KMS-11 (cell line): ENCODE measurements around the gene EFCAB10.

Source experiments
- H2AFZ ChIP-seq: fragments of 200-600 bp; sonication (generic); 2 replicates; pipeline ENCODE4 v1.6.1; 2016; ENCODE audit warnings: antibody characterized with exemption, mixed run types, low read depth
- H3K27ac ChIP-seq: fragments of 200-600 bp; sonication (generic); 2 replicates; pipeline ENCODE4 v1.6.1; 2016; ENCODE audit warnings: mild to moderate bottlenecking, mixed run types
- H3K27me3 ChIP-seq: fragments of 200-600 bp; sonication (generic); 2 replicates; pipeline ENCODE4 v1.6.1; 2017; ENCODE audit warnings: mild to moderate bottlenecking, low read depth, mixed run types, moderate library complexity; ENCODE audit not compliant: insufficient read depth
- H3K36me3 ChIP-seq: fragments of 200-600 bp; sonication (generic); 2 replicates; pipeline ENCODE4 v1.6.1; 2017; ENCODE audit warnings: mild to moderate bottlenecking, mixed run types; ENCODE audit not compliant: insufficient read depth
- H3K4me1 ChIP-seq: fragments of 200-600 bp; sonication (generic); 2 replicates; pipeline ENCODE4 v1.6.1; 2016; ENCODE audit warnings: mild to moderate bottlenecking, low read depth, mixed run types; ENCODE audit not compliant: poor library complexity, severe bottlenecking
- H3K4me2 ChIP-seq: fragments of 200-600 bp; sonication (generic); 2 replicates; pipeline ENCODE4 v1.7.0; 2016; ENCODE audit warnings: mild to moderate bottlenecking, mixed run types
- H3K4me3 ChIP-seq: fragments of 200-600 bp; sonication (generic); IDR thresholded peaks from 2 replicates; pipeline ENCODE4 v1.6.1; 2017; ENCODE audit warnings: low read depth, low read length, mixed read lengths; ENCODE audit not compliant: insufficient read depth
- H3K79me2 ChIP-seq: fragments of 200-600 bp; sonication (generic); 2 replicates; pipeline ENCODE4 v1.6.1; 2016; ENCODE audit warnings: low read depth, mixed run types; ENCODE audit not compliant: insufficient read depth
- H3K9ac ChIP-seq: fragments of 200-600 bp; sonication (generic); 2 replicates; pipeline ENCODE4 v1.6.1; 2016; ENCODE audit warnings: mild to moderate bottlenecking, mixed run types
- H4K20me1 ChIP-seq: fragments of 200-600 bp; sonication (generic); 2 replicates; pipeline ENCODE4 v1.6.1; 2016; ENCODE audit warnings: mild to moderate bottlenecking, mixed run types; ENCODE audit not compliant: insufficient read depth
- TF ChIP-seq, protein P1 (sequence below): fragments of 200-600 bp; sonication (generic); conservative IDR thresholded peaks from 2 replicates; pipeline ENCODE4 v1.6.1; 2017; ENCODE audit warnings: low read depth, mild to moderate bottlenecking, antibody characterized with exemption, low read length, moderate library complexity, mixed read lengths

EFCAB10 gene

DNA sequence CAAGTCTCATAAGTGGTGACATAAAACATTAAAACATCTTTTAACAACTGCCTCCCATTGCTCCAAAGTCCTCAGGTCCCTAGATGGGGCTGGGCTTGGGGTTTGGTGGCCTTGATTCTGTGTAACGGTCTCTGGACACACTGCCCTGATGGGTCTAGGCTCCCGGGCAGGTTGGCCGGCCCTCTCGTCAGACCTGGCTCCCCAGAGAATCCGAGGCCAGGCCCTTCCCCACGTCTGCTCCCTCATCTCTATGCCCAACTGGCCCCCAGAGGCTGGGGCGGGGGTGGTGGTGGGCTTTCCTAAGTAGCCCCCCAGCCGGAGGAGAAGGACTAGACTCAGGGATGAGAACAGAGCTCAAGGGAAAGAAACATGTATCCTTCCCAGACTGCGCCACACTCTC lies 31.5 kb upstream of the EFCAB10 start:
- Histone ChIP-seq H3K4me2 (no peak overlapping the region), H2AFZ (no peak overlapping the region), H3K27me3 (no peaks in the 10 kb centered on the region), H3K4me3 (no peak overlapping the region), H3K36me3 (no peaks in the 10 kb centered on the region), H4K20me1 (no peaks in the 10 kb centered on the region), H3K79me2 (no peaks in the 10 kb centered on the region), H3K27ac (no peak overlapping the region), H3K4me1 (peaks cover 7% of the 10 kb centered on the region), H3K9ac (no peak overlapping the region)
- TF ChIP-seq, protein P1, sequence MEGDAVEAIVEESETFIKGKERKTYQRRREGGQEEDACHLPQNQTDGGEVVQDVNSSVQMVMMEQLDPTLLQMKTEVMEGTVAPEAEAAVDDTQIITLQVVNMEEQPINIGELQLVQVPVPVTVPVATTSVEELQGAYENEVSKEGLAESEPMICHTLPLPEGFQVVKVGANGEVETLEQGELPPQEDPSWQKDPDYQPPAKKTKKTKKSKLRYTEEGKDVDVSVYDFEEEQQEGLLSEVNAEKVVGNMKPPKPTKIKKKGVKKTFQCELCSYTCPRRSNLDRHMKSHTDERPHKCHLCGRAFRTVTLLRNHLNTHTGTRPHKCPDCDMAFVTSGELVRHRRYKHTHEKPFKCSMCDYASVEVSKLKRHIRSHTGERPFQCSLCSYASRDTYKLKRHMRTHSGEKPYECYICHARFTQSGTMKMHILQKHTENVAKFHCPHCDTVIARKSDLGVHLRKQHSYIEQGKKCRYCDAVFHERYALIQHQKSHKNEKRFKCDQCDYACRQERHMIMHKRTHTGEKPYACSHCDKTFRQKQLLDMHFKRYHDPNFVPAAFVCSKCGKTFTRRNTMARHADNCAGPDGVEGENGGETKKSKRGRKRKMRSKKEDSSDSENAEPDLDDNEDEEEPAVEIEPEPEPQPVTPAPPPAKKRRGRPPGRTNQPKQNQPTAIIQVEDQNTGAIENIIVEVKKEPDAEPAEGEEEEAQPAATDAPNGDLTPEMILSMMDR: no peak

DNA sequence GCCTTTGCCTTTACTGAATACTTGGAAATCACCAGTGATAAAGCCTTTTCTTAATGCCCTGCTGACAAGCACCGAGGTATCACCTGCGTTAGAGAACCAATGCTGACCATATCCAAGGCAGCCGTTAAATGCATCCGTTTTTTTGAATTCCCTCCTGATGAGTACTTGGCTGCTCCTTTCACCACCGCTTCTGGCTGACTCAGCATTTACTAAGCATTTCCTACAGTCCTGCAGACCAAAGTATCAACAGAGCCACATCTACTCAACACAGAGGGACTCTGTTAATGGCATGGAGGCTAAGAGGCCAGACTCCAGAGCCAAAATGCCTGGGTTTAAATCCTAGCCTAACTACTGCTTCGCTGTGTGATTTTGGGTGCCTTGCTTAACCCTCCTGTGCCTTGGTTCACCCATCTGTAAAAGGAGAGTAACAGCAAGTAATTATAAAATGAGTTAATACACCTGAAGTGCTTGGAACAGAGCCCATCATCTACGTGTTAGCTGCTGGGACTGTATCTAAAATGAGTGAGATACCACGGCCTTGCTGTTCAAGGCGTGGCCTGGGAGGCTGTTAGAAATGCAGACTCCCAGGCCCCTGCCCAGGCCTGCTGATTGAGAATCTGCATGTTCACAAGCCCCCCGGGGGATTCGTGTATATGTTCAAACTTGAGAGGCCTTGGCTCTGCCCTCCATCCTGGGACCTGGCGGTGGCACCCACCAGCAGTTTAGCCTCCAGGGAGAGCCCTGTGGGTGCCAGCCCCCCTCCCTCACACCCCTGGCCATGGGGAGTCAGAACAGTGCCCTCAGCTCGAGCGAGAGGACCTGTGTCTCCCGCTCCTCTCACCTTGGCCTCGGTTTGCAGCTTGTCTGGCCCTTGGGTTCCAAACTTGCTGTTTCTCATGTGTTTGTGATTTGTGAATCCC lies 30.8 kb upstream of the EFCAB10 start:
- no peaks in the 10 kb centered on the region for H3K36me3 ChIP-seq
- H3K4me1 ChIP-seq: peaks cover under 1% of the 10 kb centered on the region
- no peak overlapping the region for H3K27ac ChIP-seq

DNA sequence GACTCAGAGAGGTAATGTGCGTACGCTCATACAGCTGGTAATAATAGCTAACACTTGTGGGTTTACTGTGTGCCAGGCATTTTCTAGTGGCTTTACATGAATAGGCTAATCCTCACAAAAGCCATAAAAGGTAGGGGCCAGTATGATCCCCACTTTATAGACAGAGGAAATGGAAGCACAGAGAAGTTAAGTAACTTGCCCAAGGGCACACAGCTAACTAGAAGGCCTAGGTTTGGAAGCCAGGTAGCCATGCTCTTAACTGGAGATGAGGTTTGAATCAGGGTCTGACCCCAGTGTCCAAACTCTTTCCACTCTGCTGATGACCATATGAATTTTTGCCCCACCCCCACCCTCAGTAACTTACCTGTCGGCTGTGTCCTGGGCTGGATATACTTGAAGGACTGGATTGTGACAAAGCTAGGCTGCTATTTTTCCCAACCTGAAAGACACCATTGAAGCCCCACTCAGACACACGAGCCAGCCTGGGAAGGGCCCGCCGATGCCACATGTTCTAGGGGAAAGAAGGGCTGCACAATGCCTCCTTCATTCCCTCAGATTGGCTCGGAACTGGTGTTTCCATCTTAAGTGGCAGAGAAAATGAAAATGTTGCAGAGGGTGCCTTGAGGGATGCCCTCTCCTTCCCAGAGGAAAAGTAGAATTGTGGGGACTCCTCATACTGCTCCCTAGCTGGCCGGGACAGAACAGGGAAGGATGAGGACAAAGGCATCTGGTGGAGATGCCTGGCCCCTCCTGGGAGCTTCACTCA lies 29.1 kb upstream of the EFCAB10 start:
- H3K4me1 ChIP-seq: no peaks in the 10 kb centered on the region
- no peak overlapping the region for H3K27ac ChIP-seq
- H3K79me2 ChIP-seq: no peaks in the 10 kb centered on the region
- no peaks in the 10 kb centered on the region for H3K27me3 ChIP-seq
- no peak overlapping the region for H3K9ac ChIP-seq
- TF ChIP-seq, protein P1: no peak
- no peak overlapping the region for H2AFZ ChIP-seq
- H3K36me3 ChIP-seq: no peaks in the 10 kb centered on the region
- no peak overlapping the region for H3K4me2 ChIP-seq
- H4K20me1 ChIP-seq: no peaks in the 10 kb centered on the region
- no peak overlapping the region for H3K4me3 ChIP-seq

More for the DNA sequence above, 30.8 kb upstream of the EFCAB10 start:
- Histone ChIP-seq H3K4me2 (no peak overlapping the region), H2AFZ (no peak overlapping the region), H4K20me1 (no peaks in the 10 kb centered on the region), H3K79me2 (no peaks in the 10 kb centered on the region), H3K4me3 (no peak overlapping the region), H3K27me3 (no peaks in the 10 kb centered on the region), H3K9ac (no peak overlapping the region)
- TF ChIP-seq, protein P1: no peak

DNA sequence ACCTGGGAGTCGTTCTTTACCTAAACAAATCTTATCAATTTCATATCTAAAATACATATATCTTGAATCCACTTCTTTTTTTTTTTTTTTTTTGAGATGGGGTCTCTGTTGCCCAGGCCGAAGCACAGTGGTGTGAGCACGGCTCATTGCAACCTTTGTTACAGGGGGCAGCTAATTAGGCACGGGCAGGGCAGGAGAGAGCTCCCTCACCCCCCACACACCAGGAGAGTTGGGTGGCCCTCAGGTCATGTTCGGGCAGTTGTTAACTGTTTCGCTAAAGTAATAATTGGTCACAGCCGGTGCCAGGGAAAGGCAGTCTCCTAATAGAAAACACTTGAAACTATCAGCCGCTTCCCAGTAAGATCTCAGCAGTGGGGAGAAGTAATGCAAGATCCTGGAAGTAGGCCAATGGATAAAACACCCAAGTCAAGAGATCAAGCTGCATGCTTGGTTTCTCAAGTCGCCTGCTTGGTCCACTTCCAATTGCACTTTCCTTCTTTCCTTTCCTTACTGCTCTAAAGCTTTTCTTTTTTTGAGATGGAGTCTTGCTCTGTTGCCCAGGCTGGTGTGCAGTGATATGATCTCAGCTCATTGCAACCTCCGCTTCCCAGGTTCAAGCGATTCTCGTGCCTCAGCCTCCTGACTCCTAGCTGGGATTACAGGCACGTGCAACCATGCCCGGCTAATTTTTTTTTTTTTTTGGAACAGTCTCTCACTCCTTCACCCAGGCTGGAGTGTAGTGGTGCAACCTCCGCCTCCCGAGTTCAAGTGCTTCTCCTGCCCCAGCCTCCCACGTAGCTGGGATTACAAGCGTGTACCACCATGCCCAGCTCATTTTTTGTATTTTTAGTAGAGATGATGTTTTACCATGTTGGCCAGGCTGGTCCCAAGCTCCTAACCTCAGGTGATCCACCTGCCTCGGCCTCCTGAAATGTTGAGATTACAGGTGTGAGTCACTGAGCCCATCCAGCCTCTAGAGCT lies 21.3 kb upstream of the EFCAB10 start:
- TF ChIP-seq, protein P1: no peak
- no peak overlapping the region for H3K4me3 ChIP-seq
- no peak overlapping the region for H3K27ac ChIP-seq
- no peak overlapping the region for H2AFZ ChIP-seq
- no peaks in the 10 kb centered on the region for H3K36me3 ChIP-seq
- no peak overlapping the region for H3K4me2 ChIP-seq
- no peak overlapping the region for H3K9ac ChIP-seq
- no peaks in the 10 kb centered on the region for H3K79me2 ChIP-seq
- no peaks in the 10 kb centered on the region for H3K27me3 ChIP-seq
- no peaks in the 10 kb centered on the region for H3K4me1 ChIP-seq
- no peaks in the 10 kb centered on the region for H4K20me1 ChIP-seq
